HG03460 (cell line): ENCODE data around the gene PPM1B.
"Not testable (repeated sequence)": the region's sequence is repeated elsewhere in the genome, so short reads cannot be mapped to it uniquely, and the experiment has no call there.

Experiments
- ATAC-seq: cut with Tn5 transposase; IDR thresholded peaks from one replicate; pipeline ENCODE4 v1.9.1; 2021; ENCODE audit not compliant: unreplicated experiment

The PPM1B gene

GRCh38 chr2:44195714-44196113 lies 27.0 kb downstream of the PPM1B start:
- no peak for ATAC-seq

- ATAC-seq, result no peak
Observed at GRCh38 chr2:44197816-44198215, 29.1 kb downstream of the PPM1B start.

GRCh38 chr2:44200011-44200410 lies 31.3 kb downstream of the PPM1B start:
- ATAC-seq, result no peak

- no peak for ATAC-seq
Observed at GRCh38 chr2:44200759-44201158, 32.1 kb downstream of the PPM1B start.

GRCh38 chr2:44201648-44202165 lies 33.0 kb downstream of the PPM1B start:
- ATAC-seq, result no peak

- no peak for ATAC-seq
Observed at GRCh38 chr2:44203542-44203941, 34.9 kb downstream of the PPM1B start.

- no peak for ATAC-seq
Observed at GRCh38 chr2:44205169-44205568, 36.5 kb downstream of the PPM1B start.

GRCh38 chr2:44207102-44207501 lies 38.4 kb downstream of the PPM1B start:
- ATAC-seq, result no peak

GRCh38 chr2:44207648-44208047 lies 39.0 kb downstream of the PPM1B start:
- ATAC-seq, result not testable (repeated sequence)

GRCh38 chr2:44210362-44210761 lies 41.7 kb downstream of the PPM1B start:
- no peak for ATAC-seq

GRCh38 chr2:44211183-44211582 lies 42.5 kb downstream of the PPM1B start:
- no peak for ATAC-seq

- no peak for ATAC-seq
Observed at GRCh38 chr2:44212302-44212701, 43.6 kb downstream of the PPM1B start.

GRCh38 chr2:44215827-44216226 lies 47.2 kb downstream of the PPM1B start:
- no peak for ATAC-seq

GRCh38 chr2:44218771-44219170 lies 50.1 kb downstream of the PPM1B start:
- ATAC-seq, result no peak

- ATAC-seq, result no peak
Observed at GRCh38 chr2:44226753-44227152, 58.1 kb downstream of the PPM1B start.

- ATAC-seq, result no peak
Observed at GRCh38 chr2:44230378-44230777, 61.7 kb downstream of the PPM1B start.

GRCh38 chr2:44233450-44234128 lies 64.9 kb downstream of the PPM1B start:
- ATAC-seq, result no peak

GRCh38 chr2:44237221-44237620 lies 68.5 kb downstream of the PPM1B start:
- no peak for ATAC-seq

GRCh38 chr2:44242904-44243303 lies 74.2 kb downstream of the PPM1B start:
- ATAC-seq, result no peak

- ATAC-seq, result no peak
Observed at GRCh38 chr2:44244135-44244871, 75.6 kb downstream of the PPM1B start.

GRCh38 chr2:44245083-44245861 lies 76.6 kb downstream of the PPM1B start:
- no peak for ATAC-seq

GRCh38 chr2:44246436-44246835 lies 77.8 kb downstream of the PPM1B start:
- no peak for ATAC-seq
